H9 (cell line): Measurements from ENCODE around the gene RALGAPA2. TPM values are rescaled to one million over a fixed set of nuclear protein-coding genes. Genes with fewer than 3 reads are reported as not detected.

Experiments used
- DNase-seq: peaks from one replicate; pipeline ENCODE4 v3.0.0-alpha.2; 2017
- H2AFZ ChIP-seq: one replicate; pipeline ENCODE4 v1.6.1; 2013; ENCODE audit warnings: mild to moderate bottlenecking, low read length, control low read depth, moderate library complexity
- H2AK5ac ChIP-seq: 2 replicates; pipeline ENCODE4 v1.6.1; 2013; ENCODE audit warnings: low read length, control low read depth, mixed read lengths; ENCODE audit not compliant: insufficient read length
- H2BK120ac ChIP-seq: one replicate; pipeline ENCODE4 v1.6.1; 2013; ENCODE audit warnings: low read depth, mild to moderate bottlenecking, low read length, control low read depth, inconsistent platforms; ENCODE audit not compliant: poor library complexity, severe bottlenecking
- H2BK12ac ChIP-seq: 2 replicates; pipeline ENCODE4 v1.6.1; 2013; ENCODE audit warnings: low read length, control low read depth, mixed read lengths, low read depth; ENCODE audit not compliant: insufficient read length
- H2BK15ac ChIP-seq: 2 replicates; pipeline ENCODE4 v1.6.1; 2013; ENCODE audit warnings: low read depth, low read length, control low read depth
- H2BK20ac ChIP-seq: one replicate; pipeline ENCODE4 v1.6.1; 2013; ENCODE audit warnings: low read depth, mild to moderate bottlenecking, low read length, control low read depth, inconsistent platforms; ENCODE audit not compliant: poor library complexity, severe bottlenecking
- H2BK5ac ChIP-seq: 2 replicates; pipeline ENCODE4 v1.6.1; 2013; ENCODE audit warnings: low read length, control low read depth, mixed read lengths; ENCODE audit not compliant: insufficient read length
- H3K14ac ChIP-seq: 2 replicates; pipeline ENCODE4 v1.6.1; 2013; ENCODE audit warnings: low read length, control low read depth; ENCODE audit not compliant: insufficient read depth
- H3K18ac ChIP-seq: 2 replicates; pipeline ENCODE4 v1.6.1; 2013; ENCODE audit warnings: low read depth, mild to moderate bottlenecking, mixed read lengths, low read length, control low read depth; ENCODE audit not compliant: insufficient read length
- H3K23ac ChIP-seq: 2 replicates; pipeline ENCODE4 v1.6.1; 2013; ENCODE audit warnings: low read length, control low read depth, mixed read lengths, low read depth; ENCODE audit not compliant: insufficient read length
- H3K23me2 ChIP-seq: 2 replicates; pipeline ENCODE4 v1.6.1; 2013; ENCODE audit warnings: low read depth, mild to moderate bottlenecking, mixed read lengths, low read length, control low read depth; ENCODE audit not compliant: insufficient read length, poor library complexity, severe bottlenecking
- H3K27ac ChIP-seq: 2 replicates; pipeline ENCODE4 v1.5.1; 2013; ENCODE audit warnings: low read length, control low read depth, mixed read lengths, low read depth; ENCODE audit not compliant: insufficient read length
- H3K27me3 ChIP-seq: 2 replicates; pipeline ENCODE4 v1.6.1; 2013; ENCODE audit warnings: low read length, control low read depth, inconsistent platforms; ENCODE audit not compliant: insufficient read depth
- H3K4ac ChIP-seq: 2 replicates; pipeline ENCODE4 v1.6.1; 2013; ENCODE audit warnings: low read depth, mild to moderate bottlenecking, control low read depth, inconsistent platforms, low read length, moderate library complexity
- H3K4me1 ChIP-seq: 2 replicates; pipeline ENCODE4 v1.6.1; 2013; ENCODE audit warnings: low read length, control low read depth, inconsistent platforms; ENCODE audit not compliant: insufficient read depth
- H3K4me2 ChIP-seq: 2 replicates; pipeline ENCODE4 v1.6.1; 2013; ENCODE audit warnings: low read length, control low read depth, mixed read lengths; ENCODE audit not compliant: insufficient read length, insufficient read depth
- H3K56ac ChIP-seq: 2 replicates; pipeline ENCODE4 v1.6.1; 2013; ENCODE audit warnings: low read depth, mild to moderate bottlenecking, mixed read lengths, low read length, control low read depth; ENCODE audit not compliant: insufficient read length
- H3K79me1 ChIP-seq: 2 replicates; pipeline ENCODE4 v1.6.1; 2013; ENCODE audit warnings: low read depth, mild to moderate bottlenecking, moderate library complexity, low read length, control low read depth, inconsistent platforms; ENCODE audit not compliant: insufficient read depth, poor library complexity, severe bottlenecking
- H3K79me2 ChIP-seq: 2 replicates; pipeline ENCODE4 v1.6.1; 2013; ENCODE audit warnings: low read length, control low read depth, inconsistent platforms; ENCODE audit not compliant: insufficient read depth
- H3K9ac ChIP-seq: 2 replicates; pipeline ENCODE4 v1.6.1; 2013; ENCODE audit warnings: low read length, control low read depth, mixed read lengths; ENCODE audit not compliant: insufficient read length; ENCODE audit errors: extremely low read depth
- H3K9me3 ChIP-seq: one replicate; pipeline ENCODE4 v1.6.1; 2013; ENCODE audit warnings: low read depth, low read length, inconsistent platforms; ENCODE audit not compliant: control insufficient read depth
- H3T11ph ChIP-seq: one replicate; pipeline ENCODE4 v1.6.1; 2013; ENCODE audit warnings: mild to moderate bottlenecking, low read length, control low read depth, inconsistent platforms
- H4K20me1 ChIP-seq: one replicate; pipeline ENCODE4 v1.6.1; 2013; ENCODE audit not compliant: control insufficient read depth, insufficient read length, insufficient read depth
- H4K5ac ChIP-seq: 2 replicates; pipeline ENCODE4 v1.6.1; 2013; ENCODE audit warnings: low read depth, mild to moderate bottlenecking, mixed read lengths, low read length, control low read depth; ENCODE audit not compliant: insufficient read length
- H4K8ac ChIP-seq: replicated peaks from 2 replicates; pipeline ENCODE4 v1.6.1; 2013; ENCODE audit warnings: low read length, control low read depth, mixed read lengths, low read depth; ENCODE audit not compliant: insufficient read length
- H4K91ac ChIP-seq: 2 replicates; pipeline ENCODE4 v1.6.1; 2013; ENCODE audit warnings: low read depth, mild to moderate bottlenecking, moderate library complexity, mixed read lengths, low read length, control low read depth; ENCODE audit not compliant: insufficient read length
- H3K27ac Mint-ChIP-seq, 3 experiments: 2 replicates in 2 of 3; 3 replicates in 1 of 3; pipeline ENCODE4 v1.8.0; 2020 to 2021; ENCODE audit warnings: mixed read lengths in 3 of 3, mild to moderate bottlenecking in 1 of 3, moderate library complexity in 1 of 3
- H3K27me3 Mint-ChIP-seq: 2 replicates; pipeline ENCODE4 v1.8.0; 2021; ENCODE audit warnings: low read depth, mild to moderate bottlenecking, moderate library complexity, mixed read lengths
- H3K36me3 Mint-ChIP-seq, 3 experiments: 2 replicates in 2 of 3; 3 replicates in 1 of 3; pipeline ENCODE4 v1.8.0; 2020 to 2021; ENCODE audit warnings: low read depth in 3 of 3, mixed read lengths in 3 of 3; ENCODE audit not compliant: insufficient read depth in 1 of 3
- H3K4me1 Mint-ChIP-seq, 2 experiments: 2 replicates each; pipeline ENCODE4 v1.8.0; 2020; ENCODE audit warnings: mixed read lengths in 2 of 2
- H3K4me3 Mint-ChIP-seq, 2 experiments: 2 replicates in 1 of 2; 3 replicates in 1 of 2; pipeline ENCODE4 v1.8.0; 2020 to 2021; ENCODE audit warnings: mild to moderate bottlenecking in 2 of 2, mixed read lengths in 2 of 2, moderate library complexity in 1 of 2
- H3K9me3 Mint-ChIP-seq, 2 experiments: 2 replicates in 1 of 2; 3 replicates in 1 of 2; pipeline ENCODE4 v1.8.0; 2020; ENCODE audit warnings: mild to moderate bottlenecking in 2 of 2, mixed read lengths in 2 of 2, moderate library complexity in 1 of 2
- WGBS: extraction: QIAGEN DNeasy Blood & Tissue Kit; methylation state at CpG from one replicate; pipeline ENCODE4 v1.1.7; 2013; ENCODE audit warnings: missing lambda C conversion rate, low lambda C conversion rate, mixed read lengths; ENCODE audit not compliant: insufficient read length; ENCODE audit errors: extremely low coverage; 5-methylcytosine and 5-hydroxymethylcytosine counted together
- total RNA-seq: library from RNA; stranded (reverse); gene quantifications from 2 replicates; pipeline ENCODE4 v1.2.1, GENCODE V29; 2021
- TF ChIP-seq, protein P1 (sequence below): fragments of 200-600 bp; sonication (generic); conservative IDR thresholded peaks from 3 replicates; pipeline ENCODE4 v1.8.0; 2021; ENCODE audit warnings: antibody characterized with exemption, mild to moderate bottlenecking

RALGAPA2 gene
- total RNA-seq, 1 experiment from 2014 or later = 16.6 TPM

DNA sequence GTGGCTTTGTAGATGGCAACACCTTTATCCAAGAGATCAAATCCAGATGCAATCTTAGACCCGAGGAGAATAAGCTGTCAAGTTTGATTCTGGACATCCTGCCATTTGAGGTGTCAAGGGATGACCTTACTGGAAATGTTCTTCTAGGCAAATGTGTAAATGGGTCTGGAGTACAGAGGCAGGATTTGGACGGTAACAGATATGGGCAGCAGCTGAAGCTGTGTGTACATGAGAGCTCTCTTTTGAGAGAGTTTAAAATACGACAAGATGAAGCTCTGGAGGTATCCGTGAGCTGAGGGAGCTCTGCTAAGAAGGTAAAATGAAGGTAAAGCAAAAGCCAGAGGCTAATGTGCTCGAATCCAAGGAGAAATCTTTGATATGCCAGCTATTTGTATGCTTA, 56.6 kb downstream of the RALGAPA2 start:
- Histone ChIP-seq H3K79me2 (no peaks in the 10 kb centered on the region), H3K56ac (no peak overlapping the region), H3K18ac (no peak overlapping the region), H3K14ac (no peak overlapping the region), H4K20me1 (no peaks in the 10 kb centered on the region), H3K4me2 (no peak overlapping the region), H2AFZ (no peak overlapping the region), H3K23ac (no peak overlapping the region), H3K4ac (no peak overlapping the region), H2BK120ac (no peak overlapping the region), H3K27ac (no peak overlapping the region), H3K79me1 (no peaks in the 10 kb centered on the region), H2BK20ac (no peak overlapping the region), H3K9ac (no peak overlapping the region), H4K91ac (no peak overlapping the region), H3K4me1 (no peaks in the 10 kb centered on the region), H2BK12ac (no peak overlapping the region), H3T11ph (no peak overlapping the region), H4K8ac (no peak overlapping the region), H2BK15ac (no peak overlapping the region), H4K5ac (no peak overlapping the region), H2AK5ac (no peak overlapping the region), H3K9me3 (no peaks in the 10 kb centered on the region), H3K27me3 (no peaks in the 10 kb centered on the region), H2BK5ac (no peak overlapping the region), H3K23me2 (no peaks in the 10 kb centered on the region)
- Mint-ChIP-seq H3K36me3 (no peaks in the 10 kb centered on the region; a peak in 1 of 7 replicates), H3K27me3 (no peaks in the 10 kb centered on the region), H3K4me3 (no peak overlapping the region), H3K4me1 (peaks cover 4 to 6% of the 10 kb centered on the region in 2 experiments), H3K9me3 (no peaks in the 10 kb centered on the region), H3K27ac (no peak overlapping the region)
- no CpG with 5 or more reads among the region's 5 CpGs for WGBS
- TF ChIP-seq, protein P1, sequence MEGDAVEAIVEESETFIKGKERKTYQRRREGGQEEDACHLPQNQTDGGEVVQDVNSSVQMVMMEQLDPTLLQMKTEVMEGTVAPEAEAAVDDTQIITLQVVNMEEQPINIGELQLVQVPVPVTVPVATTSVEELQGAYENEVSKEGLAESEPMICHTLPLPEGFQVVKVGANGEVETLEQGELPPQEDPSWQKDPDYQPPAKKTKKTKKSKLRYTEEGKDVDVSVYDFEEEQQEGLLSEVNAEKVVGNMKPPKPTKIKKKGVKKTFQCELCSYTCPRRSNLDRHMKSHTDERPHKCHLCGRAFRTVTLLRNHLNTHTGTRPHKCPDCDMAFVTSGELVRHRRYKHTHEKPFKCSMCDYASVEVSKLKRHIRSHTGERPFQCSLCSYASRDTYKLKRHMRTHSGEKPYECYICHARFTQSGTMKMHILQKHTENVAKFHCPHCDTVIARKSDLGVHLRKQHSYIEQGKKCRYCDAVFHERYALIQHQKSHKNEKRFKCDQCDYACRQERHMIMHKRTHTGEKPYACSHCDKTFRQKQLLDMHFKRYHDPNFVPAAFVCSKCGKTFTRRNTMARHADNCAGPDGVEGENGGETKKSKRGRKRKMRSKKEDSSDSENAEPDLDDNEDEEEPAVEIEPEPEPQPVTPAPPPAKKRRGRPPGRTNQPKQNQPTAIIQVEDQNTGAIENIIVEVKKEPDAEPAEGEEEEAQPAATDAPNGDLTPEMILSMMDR = no peak
- no peak for DNase-seq
